GM12872 (cell line): ENCODE results near the gene TRERF1.

Experiments used
- CTCF ChIP-seq: IDR thresholded peaks from 3 replicates; pipeline ENCODE4 v1.5.1; 2011; ENCODE audit warnings: low read depth, mild to moderate bottlenecking, low read length, moderate library complexity; ENCODE audit not compliant: insufficient read depth

The TRERF1 gene

GRCh38 chr6:42344756-42345155 is 107.0 kb downstream of the TRERF1 start:
- no peak for TF ChIP-seq CTCF

DNA sequence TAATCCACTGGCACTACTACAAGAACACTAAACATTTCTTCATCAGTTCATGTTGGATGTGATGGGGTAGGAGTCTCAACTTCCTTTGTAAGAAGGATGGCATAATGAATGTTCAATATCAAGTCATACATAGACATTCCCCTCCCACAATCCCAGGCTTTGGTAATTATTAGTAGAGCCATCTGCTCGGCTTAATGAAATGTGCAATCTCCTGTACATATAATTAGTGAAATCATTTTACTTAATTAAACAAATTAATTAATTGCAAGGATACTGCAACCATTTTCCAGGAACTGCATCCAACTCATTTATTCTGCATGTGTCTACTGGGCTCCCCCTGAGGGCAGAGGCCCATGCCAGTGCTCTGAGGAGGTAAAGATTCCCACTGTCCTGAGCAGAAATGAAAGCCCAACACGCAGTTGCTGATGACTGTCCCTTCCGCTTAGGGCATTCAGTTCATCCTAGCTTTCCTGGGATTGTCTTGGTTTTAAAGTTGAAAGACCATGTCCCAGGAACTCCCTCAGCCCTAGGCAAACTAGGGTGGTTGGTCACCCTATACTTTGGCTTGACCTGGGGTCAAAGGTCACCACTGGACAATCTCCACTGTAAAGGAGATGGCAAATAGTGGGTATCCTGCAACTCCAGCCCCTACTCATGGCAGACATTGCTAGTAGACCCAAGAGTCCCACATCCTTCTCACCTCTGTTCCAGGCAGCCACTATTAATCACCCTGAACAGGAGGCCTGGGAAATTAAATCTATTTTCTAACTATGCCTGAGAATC is 109.8 kb downstream of the TRERF1 start:
- no peak for TF ChIP-seq CTCF

GRCh38 chr6:42341221-42341620 is 110.5 kb downstream of the TRERF1 start:
- no peak for TF ChIP-seq CTCF

GRCh38 chr6:42340511-42340910 is 111.2 kb downstream of the TRERF1 start:
- TF ChIP-seq CTCF, result no peak

DNA sequence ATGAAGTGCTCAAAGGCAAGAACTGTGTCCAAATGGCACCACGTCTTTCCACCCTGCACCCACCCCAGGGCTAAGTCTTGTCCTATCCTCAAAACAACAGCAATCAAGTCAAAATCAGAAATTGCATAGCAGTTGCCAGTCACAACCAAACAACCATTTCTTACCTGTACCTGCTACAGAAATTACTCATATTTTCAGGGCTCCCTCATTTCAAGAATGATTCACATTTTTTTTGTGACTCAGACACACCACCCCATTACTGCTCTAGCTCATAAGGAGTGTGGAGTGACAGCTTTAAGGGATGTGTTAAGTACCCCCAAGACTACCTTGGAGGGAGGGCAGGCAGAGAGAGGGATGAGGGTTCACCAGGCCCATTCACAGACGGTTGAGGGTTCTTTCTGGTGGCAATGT is 111.7 kb downstream of the TRERF1 start:
- TF ChIP-seq CTCF, result no peak

GRCh38 chr6:42338744-42339222 is 112.9 kb downstream of the TRERF1 start:
- no peak for TF ChIP-seq CTCF

DNA sequence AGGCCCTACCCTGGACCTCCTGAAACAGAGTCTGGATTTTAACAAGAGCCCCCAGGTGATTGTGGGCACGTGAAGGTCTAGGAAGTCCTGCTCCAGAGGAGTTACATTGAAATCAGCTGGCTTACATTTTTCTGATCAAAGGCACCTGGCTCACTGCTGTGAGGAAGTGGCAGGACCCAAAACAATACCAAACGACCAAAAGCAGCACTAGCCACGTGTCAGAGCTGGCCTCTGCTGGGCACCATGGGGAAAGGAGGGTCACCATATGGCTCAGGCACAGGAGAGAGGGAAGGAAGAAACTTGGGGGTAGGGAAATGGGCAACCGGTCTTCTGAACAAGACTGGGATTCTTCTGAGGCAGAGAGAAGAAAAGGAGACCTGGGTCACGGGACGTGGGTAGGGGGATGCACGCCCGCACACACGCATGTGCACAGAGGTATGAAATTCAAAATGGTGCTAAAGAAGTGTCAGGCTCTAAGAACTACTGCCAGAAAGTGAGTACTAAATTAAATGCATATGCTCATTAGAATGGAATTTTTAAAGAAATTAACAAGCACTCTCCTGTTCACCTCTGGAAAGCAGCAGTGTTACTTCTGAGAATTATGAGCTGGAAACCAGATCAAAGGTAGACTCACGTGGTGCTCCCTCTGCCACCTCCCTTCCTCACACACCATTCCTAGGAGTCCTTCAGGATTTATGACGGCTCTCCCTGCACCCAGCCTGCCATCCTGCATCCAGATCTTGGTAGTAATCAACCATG is 113.6 kb downstream of the TRERF1 start:
- no peak for TF ChIP-seq CTCF
